ENCODE measurements around the gene CHMP3.

DNA sequence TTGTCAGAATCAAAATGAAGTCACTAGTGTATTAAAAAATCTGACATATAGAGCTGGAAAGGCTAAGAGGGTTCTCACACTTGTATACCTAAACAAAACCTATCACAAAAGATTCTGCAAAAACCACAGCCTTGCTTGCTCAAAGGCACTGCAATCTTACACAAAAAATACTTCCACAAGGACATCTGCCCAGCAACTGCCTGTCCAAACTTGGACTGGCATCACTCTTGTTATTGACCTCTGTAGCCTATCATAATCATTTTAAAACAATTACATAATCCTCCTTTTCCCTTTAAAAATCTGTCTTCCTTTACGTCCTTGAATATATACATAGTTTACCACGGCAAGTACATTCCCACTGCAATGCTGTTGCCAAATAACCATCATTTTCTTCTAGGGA lies 19.9 kb downstream of the CHMP3 start:
- TF ChIP-seq, protein P1, sequence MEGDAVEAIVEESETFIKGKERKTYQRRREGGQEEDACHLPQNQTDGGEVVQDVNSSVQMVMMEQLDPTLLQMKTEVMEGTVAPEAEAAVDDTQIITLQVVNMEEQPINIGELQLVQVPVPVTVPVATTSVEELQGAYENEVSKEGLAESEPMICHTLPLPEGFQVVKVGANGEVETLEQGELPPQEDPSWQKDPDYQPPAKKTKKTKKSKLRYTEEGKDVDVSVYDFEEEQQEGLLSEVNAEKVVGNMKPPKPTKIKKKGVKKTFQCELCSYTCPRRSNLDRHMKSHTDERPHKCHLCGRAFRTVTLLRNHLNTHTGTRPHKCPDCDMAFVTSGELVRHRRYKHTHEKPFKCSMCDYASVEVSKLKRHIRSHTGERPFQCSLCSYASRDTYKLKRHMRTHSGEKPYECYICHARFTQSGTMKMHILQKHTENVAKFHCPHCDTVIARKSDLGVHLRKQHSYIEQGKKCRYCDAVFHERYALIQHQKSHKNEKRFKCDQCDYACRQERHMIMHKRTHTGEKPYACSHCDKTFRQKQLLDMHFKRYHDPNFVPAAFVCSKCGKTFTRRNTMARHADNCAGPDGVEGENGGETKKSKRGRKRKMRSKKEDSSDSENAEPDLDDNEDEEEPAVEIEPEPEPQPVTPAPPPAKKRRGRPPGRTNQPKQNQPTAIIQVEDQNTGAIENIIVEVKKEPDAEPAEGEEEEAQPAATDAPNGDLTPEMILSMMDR (IDR thresholded peaks at IDR 0.05), result no peak
- TF ChIP-seq EP300 (IDR thresholded peaks at IDR 0.05) (no peak), POLR2AphosphoS5 (IDR thresholded peaks at IDR 0.05) (no peak)

All from esophagus muscularis mucosa (tissue), 4 donors.